GM12874 (cell line): Measurements from ENCODE around the gene SIRT7.

ENCODE experiments used
- CTCF ChIP-seq: IDR thresholded peaks from 2 replicates; pipeline ENCODE4 v1.5.1; 2011; ENCODE audit warnings: low read depth, mild to moderate bottlenecking, control low read depth, low read length, moderate library complexity; ENCODE audit not compliant: insufficient read depth

The SIRT7 gene

GRCh38 chr17:81906476-81907218 is 11.3 kb downstream of the SIRT7 start:
- TF ChIP-seq CTCF: 0 out of 2 replicates have a peak, but pooled peaks have one; percentile 24

- no peak for TF ChIP-seq CTCF
These were observed 12.0 kb downstream of the SIRT7 start for GRCh38 chr17:81905993-81906392.

GRCh38 chr17:81905424-81905875 is 12.5 kb downstream of the SIRT7 start:
- TF ChIP-seq CTCF: no peak

GRCh38 chr17:81904600-81905423 is 13.2 kb downstream of the SIRT7 start:
- no peak for TF ChIP-seq CTCF

- TF ChIP-seq CTCF: no peak
These were observed 13.9 kb downstream of the SIRT7 start for GRCh38 chr17:81903896-81904599.

- no peak for TF ChIP-seq CTCF
These were observed 14.6 kb downstream of the SIRT7 start for GRCh38 chr17:81903415-81903831.

GRCh38 chr17:81902653-81903414 is 15.1 kb downstream of the SIRT7 start:
- no peak for TF ChIP-seq CTCF
